Endothelial cell of umbilical vein (primary cell): ENCODE measurements around the gene ZBTB7C. TPM values are rescaled to one million over a fixed set of nuclear protein-coding genes. Genes with fewer than 3 reads are reported as not detected.

Experiments
- BruUV-seq: library from RNA; stranded (reverse); fragments of 400-500 nt; replicated peaks from 2 replicates; lab custom pipeline; 2021; lab: Mats Ljungman, UMichigan
- CTCF ChIA-PET: fragments of 300-600, 350-600 bp; sonication (Branson Sonifier 250); formaldehyde crosslinking; loops from one replicate; lab custom pipeline; 2021; ENCODE audit warnings: antibody characterized with exemption, inconsistent platforms; lab: Charles Lee
- POLR2A ChIA-PET: fragments of 300-600, 350-600 bp; sonication (Branson Sonifier 250); formaldehyde crosslinking; loops from one replicate; lab custom pipeline; 2021; ENCODE audit warnings: antibody characterized with exemption, inconsistent platforms; lab: Charles Lee
- DNase-seq: peaks from one replicate; pipeline ENCODE4 v3.0.0-alpha.2; 2011; ENCODE audit warnings: low read depth, low spot score
- FAIRE-seq: peaks from 2 replicates; lab custom pipeline; 2011; peaks lifted over from hg19 to GRCh38; lab: Jason Lieb, UNC
- H2AFZ ChIP-seq: 2 replicates; pipeline ENCODE4 v1.6.0; 2012; ENCODE audit warnings: low read depth, low read length, control low read depth, inconsistent platforms
- H3K27ac ChIP-seq: 2 replicates; pipeline ENCODE4 v1.5.1; 2011; ENCODE audit warnings: low read depth, mild to moderate bottlenecking, control low read depth, low read length, moderate library complexity; ENCODE audit not compliant: insufficient read depth
- H3K27me3 ChIP-seq, 2 experiments: 2 replicates each; pipeline versions ENCODE4 v1.6.0 to v1.6.1; 2011; ENCODE audit warnings: low read length in 2 of 2, mixed read lengths in 1 of 2; ENCODE audit not compliant: control insufficient read depth in 2 of 2, insufficient read depth in 2 of 2
- H3K36me3 ChIP-seq, 2 experiments: 2 replicates in 1 of 2; 3 replicates in 1 of 2; pipeline ENCODE4 v1.5.1; 2011; ENCODE audit warnings: low read length in 2 of 2, mild to moderate bottlenecking in 1 of 2, moderate library complexity in 1 of 2; ENCODE audit not compliant: control insufficient read depth in 2 of 2, insufficient read depth in 2 of 2; ENCODE audit errors: extremely low read depth in 1 of 2
- H3K4me1 ChIP-seq: 3 replicates; pipeline ENCODE4 v1.5.1; 2011; ENCODE audit warnings: mild to moderate bottlenecking, low read length; ENCODE audit not compliant: control insufficient read depth, insufficient read depth; ENCODE audit errors: extremely low read depth
- H3K4me2 ChIP-seq: 2 replicates; pipeline ENCODE4 v1.6.1; 2011; ENCODE audit warnings: low read length, control low read depth, mixed read lengths; ENCODE audit not compliant: insufficient read depth
- H3K4me3 ChIP-seq, 3 experiments: fragments of 200-600 bp in 1 of 3; sonication (generic), shearing (Covaris generic) in 1 of 3; replicated peaks in 1 of 3; 2 replicates each; pipeline ENCODE4 v1.5.1; 2011 to 2016; ENCODE audit warnings: control low read depth in 3 of 3, low read length in 3 of 3, mild to moderate bottlenecking in 2 of 3, inconsistent platforms in 1 of 3, low read depth in 1 of 3, moderate library complexity in 1 of 3; ENCODE audit not compliant: insufficient read depth in 1 of 3
- H3K79me2 ChIP-seq: 2 replicates; pipeline ENCODE4 v1.6.0; 2012; ENCODE audit warnings: low read length, inconsistent platforms; ENCODE audit not compliant: control insufficient read depth, insufficient read depth
- H3K9ac ChIP-seq: replicated peaks from 2 replicates; pipeline ENCODE3; 2011; ENCODE audit warnings: low read length, control low read depth; ENCODE audit not compliant: insufficient read depth; ENCODE audit errors: extremely low read depth
- H3K9me1 ChIP-seq: replicated peaks from 3 replicates; pipeline ENCODE4 v1.6.0; 2011; ENCODE audit warnings: mild to moderate bottlenecking, low read length; ENCODE audit not compliant: control insufficient read depth, insufficient read depth; ENCODE audit errors: extremely low read depth
- H3K9me3 ChIP-seq: replicated peaks from 2 replicates; pipeline ENCODE4 v1.5.1; 2012; ENCODE audit warnings: low read length, inconsistent platforms; ENCODE audit not compliant: control insufficient read depth, insufficient read depth
- H4K20me1 ChIP-seq: replicated peaks from 2 replicates; pipeline ENCODE3; 2011; ENCODE audit warnings: mild to moderate bottlenecking, low read length; ENCODE audit not compliant: control insufficient read depth, insufficient read depth; ENCODE audit errors: extremely low read depth
- CTCF ChIP-seq, 2 donors: IDR thresholded peaks; 1 replicate in 1 of 2; 2 replicates in 1 of 2; pipeline ENCODE4 v1.5.1; 2011; ENCODE audit warnings: low read length in 2 of 2, mild to moderate bottlenecking in 2 of 2, moderate library complexity in 2 of 2, control low read depth in 1 of 2, inconsistent platforms in 1 of 2, low read depth in 1 of 2; ENCODE audit not compliant: insufficient read depth in 1 of 2; ENCODE audit errors: extremely low read depth in 1 of 2
- EZH2 ChIP-seq: IDR thresholded peaks from 2 replicates; pipeline ENCODE4 v1.6.1; 2012; ENCODE audit warnings: borderline replicate concordance, low read depth, mild to moderate bottlenecking, moderate library complexity, low read length, inconsistent platforms; ENCODE audit not compliant: severe bottlenecking
- FOS ChIP-seq: IDR thresholded peaks from 2 replicates; pipeline ENCODE4 v1.6.1; 2011; ENCODE audit warnings: mild to moderate bottlenecking, low read length, moderate library complexity, borderline replicate concordance; ENCODE audit not compliant: insufficient read depth
- GATA2 ChIP-seq: IDR thresholded peaks from 2 replicates; pipeline ENCODE4 v1.7.0; 2011; ENCODE audit warnings: low read depth, mild to moderate bottlenecking, moderate library complexity, mixed read lengths, low read length; ENCODE audit not compliant: insufficient read length, insufficient read depth
- JUN ChIP-seq: IDR thresholded peaks from 2 replicates; pipeline ENCODE4 v1.6.1; 2011; ENCODE audit warnings: borderline replicate concordance, low read depth; ENCODE audit not compliant: insufficient read length, insufficient read depth
- MYC ChIP-seq: IDR thresholded peaks from one replicate; pipeline ENCODE4 v1.6.1; 2011; ENCODE audit warnings: mild to moderate bottlenecking, low read depth, low read length
- POLR2A ChIP-seq: IDR thresholded peaks from 2 replicates; pipeline ENCODE4 v1.6.1; 2012; ENCODE audit warnings: low read depth, mild to moderate bottlenecking, control low read depth, low read length
- POLR2AphosphoS5 ChIP-seq: IDR thresholded peaks from 2 replicates; pipeline ENCODE4 v1.6.1; 2012; ENCODE audit warnings: low read depth, mild to moderate bottlenecking, control low read depth, low read length, moderate library complexity; ENCODE audit not compliant: insufficient read depth
- dilution Hi-C: fragments of 300-500 bp; cut with MboI; formaldehyde crosslinking; loops from one replicate; pipeline ENCODE4 v1.15.0; 2019; ENCODE audit warnings: low sequenced_read_pairs; ENCODE audit not compliant: extremely low pct_ligation_motif_present
- intact Hi-C: fragments of 100-400 bp; cut with micrococcal nuclease; formaldehyde crosslinking; loops from one replicate; pipeline ENCODE4 v1.10.0; 2022
- polyA plus RNA-seq, 4 experiments: library from polyadenylated mRNA; depleted of rRNA in 3 of 4; stranded (reverse) in 3 of 4; unstranded in 1 of 4; fragments of >200 nt; gene quantifications; 2 replicates each; pipeline versions ENCODE4 v1.2.1 to v1.2.3, GENCODE V29; 2011 to 2012; ENCODE audit warnings: missing spikeins in 1 of 4
- total RNA-seq: library from RNA; stranded (reverse); gene quantifications from 2 replicates; pipeline ENCODE4 v1.2.3, GENCODE V29; 2021
- TF ChIP-seq, protein P1 (sequence below): IDR thresholded peaks from 2 replicates; pipeline ENCODE4 v1.6.1; 2011; ENCODE audit not compliant: insufficient read depth, insufficient read length

ZBTB7C gene
- total and polyA plus RNA-seq, 2 donors (not counting 3 experiments of a cell fraction or from before 2014, with no cell fraction given): not detected

DNA sequence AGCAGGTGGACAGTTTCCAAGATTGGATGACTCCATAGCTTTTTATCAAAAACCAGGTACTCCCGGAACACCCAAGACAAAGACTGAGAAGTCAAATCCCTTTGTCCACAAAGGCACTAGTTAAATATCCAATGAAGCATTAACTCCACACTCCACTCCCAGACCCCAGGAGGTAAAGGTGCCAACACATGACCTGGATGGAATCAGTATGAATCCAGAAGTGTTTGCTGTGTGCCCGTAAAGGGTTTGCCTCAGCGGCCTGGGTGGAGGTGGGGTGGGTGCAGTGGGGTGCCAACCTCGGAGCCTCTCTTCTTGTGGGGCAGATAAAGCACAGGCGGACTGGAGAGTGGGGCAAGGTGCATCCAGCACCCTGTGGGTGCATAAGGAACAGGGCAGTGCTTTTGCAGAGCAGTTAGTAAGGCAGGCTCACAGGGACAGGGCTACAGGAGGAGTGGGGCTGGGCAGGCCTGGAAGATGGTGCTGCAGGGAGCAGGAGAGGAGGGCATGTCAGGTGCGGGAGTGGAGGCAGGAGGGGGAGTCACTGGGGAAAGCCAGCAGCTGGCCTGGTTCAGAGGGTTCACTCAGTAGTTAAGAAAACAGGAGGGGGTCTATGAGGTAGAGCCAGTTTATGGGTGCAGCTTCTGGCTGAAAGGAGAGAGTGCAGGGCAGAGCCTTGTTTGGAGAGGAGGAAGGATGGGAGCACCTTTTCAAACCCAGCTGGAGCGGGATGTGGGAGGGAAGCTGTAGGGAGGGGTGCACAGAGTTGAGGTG, 270.3 kb downstream of the ZBTB7C start:
- ChIA-PET CTCF (no interaction called here), POLR2A (no interaction called here)
- Histone ChIP-seq H4K20me1 (no peaks in the 10 kb centered on the region), H3K79me2 (no peaks in the 10 kb centered on the region), H3K27me3 (peaks cover 37 to 38% of the 10 kb centered on the region in 2 experiments), H3K4me3 (no peak overlapping the region), H3K4me2 (no peak overlapping the region), H3K36me3 (no peaks in the 10 kb centered on the region), H3K27ac (no peak overlapping the region), H3K9ac (no peak overlapping the region), H2AFZ (no peak overlapping the region), H3K9me1 (no peaks in the 10 kb centered on the region), H3K9me3 (no peaks in the 10 kb centered on the region), H3K4me1 (no peaks in the 10 kb centered on the region)
- no peak for TF ChIP-seq JUN
- no peak for TF ChIP-seq FOS
- TF ChIP-seq, protein P1, sequence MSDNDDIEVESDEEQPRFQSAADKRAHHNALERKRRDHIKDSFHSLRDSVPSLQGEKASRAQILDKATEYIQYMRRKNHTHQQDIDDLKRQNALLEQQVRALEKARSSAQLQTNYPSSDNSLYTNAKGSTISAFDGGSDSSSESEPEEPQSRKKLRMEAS: no peak
- TF ChIP-seq POLR2AphosphoS5: no peak
- no peak for TF ChIP-seq MYC
- TF ChIP-seq EZH2: no peak
- no peak for TF ChIP-seq CTCF (IDR thresholded peaks at IDR 0.05; ENCODE audit: extremely low read depth in 1 of 2, insufficient read depth in 1 of 2, low read depth in 1 of 2, low read length in 2 of 2)
- TF ChIP-seq GATA2: no peak
- TF ChIP-seq POLR2A: no peak
- BruUV-seq: no TSS peak
- dilution Hi-C loops (no loop called here), intact Hi-C loops (no loop called here)
- no peak for DNase-seq
- no peak for FAIRE-seq
